ENCODE measurements around the gene KMT5C. TPM values are rescaled to one million over a fixed set of nuclear protein-coding genes. Genes with fewer than 3 reads are reported as not detected.

The KMT5C gene
- total RNA-seq, 1 experiment from 2014 or later, result 12.9 TPM

- ChIA-PET CTCF (no interaction called here), POLR2A (interaction anchor here (0.7 kb wide), 1 partner anchor 10 kb away, joined by 3 read pairs; the partner anchor contains the start of gene TMEM238)
- peak overlapping the region; percentile 11 for H3K27ac Mint-ChIP-seq (ENCODE audit: low read depth, unreplicated experiment)
- TF ChIP-seq CTCF (IDR thresholded peaks at IDR 0.05; ENCODE audit: unreplicated experiment), result no peak
- DNase-seq (ENCODE audit: unreplicated experiment), result no peak
- intact Hi-C loops (cut with micrococcal nuclease), result no loop called here
- peaks cover 10% of the 10 kb centered on the region for H3K36me3 Mint-ChIP-seq (ENCODE audit: insufficient read depth, unreplicated experiment)
- BruUV-seq (replicated peaks), result no TSS peak
- no peaks in the 10 kb centered on the region for H3K9me3 Mint-ChIP-seq (ENCODE audit: unreplicated experiment)
- peaks cover 28% of the 10 kb centered on the region for H3K27me3 Mint-ChIP-seq (ENCODE audit: insufficient read depth, unreplicated experiment)
- no peak overlapping the region for H3K4me3 Mint-ChIP-seq (ENCODE audit: unreplicated experiment)
- H3K4me1 Mint-ChIP-seq (ENCODE audit: insufficient read depth, unreplicated experiment), result peaks cover 27% of the 10 kb centered on the region
These were observed 34.5 kb downstream of the KMT5C start for GRCh38 chr19:55373993-55374757.

- peak; percentile 25 for DNase-seq (ENCODE audit: unreplicated experiment)
- Mint-ChIP-seq H3K27ac (ENCODE audit: low read depth, unreplicated experiment) (peak within 1 kb of the TSS; percentile 57), H3K4me1 (ENCODE audit: insufficient read depth, unreplicated experiment) (peaks cover 17% of the 10 kb centered on the region), H3K27me3 (ENCODE audit: insufficient read depth, unreplicated experiment) (peaks cover 13% of the 10 kb centered on the region), H3K9me3 (ENCODE audit: unreplicated experiment) (no peaks in the 10 kb centered on the region), H3K4me3 (ENCODE audit: unreplicated experiment) (no peak within 1 kb of the TSS), H3K36me3 (ENCODE audit: insufficient read depth, unreplicated experiment) (peaks cover 2% of the 10 kb centered on the region)
- no TSS peak for BruUV-seq (replicated peaks)
- intact Hi-C loops (cut with micrococcal nuclease), result no loop called here
- ChIA-PET POLR2A (interaction anchor here (0.7 to 1.7 kb wide), 3 partner anchors 8 to 35 kb away, joined by 3 to 6 read pairs (median 4); partner anchors contain the start of gene TMEM238), CTCF (no interaction called here)
- TF ChIP-seq CTCF (IDR thresholded peaks at IDR 0.05; ENCODE audit: unreplicated experiment), result no peak
These were observed 36.7 kb downstream of the KMT5C start, which contains the start of gene TMEM190 for GRCh38 chr19:55376241-55376933. Gene TMEM190 (plus strand): TSS chr19:55376826. CDS start chr19:55376854, 28 bp downstream.

- no peak for DNase-seq (ENCODE audit: unreplicated experiment)
- Mint-ChIP-seq H3K4me3 (ENCODE audit: unreplicated experiment) (no peak overlapping the region), H3K9me3 (ENCODE audit: unreplicated experiment) (no peaks in the 10 kb centered on the region), H3K27me3 (ENCODE audit: insufficient read depth, unreplicated experiment) (peaks cover 11% of the 10 kb centered on the region), H3K27ac (ENCODE audit: low read depth, unreplicated experiment) (no peak overlapping the region), H3K4me1 (ENCODE audit: insufficient read depth, unreplicated experiment) (peaks cover 29% of the 10 kb centered on the region), H3K36me3 (ENCODE audit: insufficient read depth, unreplicated experiment) (peaks cover 6% of the 10 kb centered on the region)
- intact Hi-C loops (cut with micrococcal nuclease), result no loop called here
- ChIA-PET CTCF (interaction anchor here (1.3 kb wide), 1 partner anchor 10 kb away, joined by 4 read pairs; no protein-coding TSS in a partner anchor), POLR2A (interaction anchor here (0.7 to 1.2 kb wide), 2 partner anchors 22 to 37 kb away, joined by 3 to 4 read pairs; no protein-coding TSS in a partner anchor)
- no peak for TF ChIP-seq CTCF (IDR thresholded peaks at IDR 0.05; ENCODE audit: unreplicated experiment)
- BruUV-seq (replicated peaks), result no TSS peak
These were observed 37.9 kb downstream of the KMT5C start for GRCh38 chr19:55377356-55378131.

Measured in MCF 10A (cell line).